Activated T-cell treated with anti-CD3 and anti-CD28 coated beads, Interleukin-2, amount 50 U/mL, for 24 hours (primary cell): ENCODE measurements around the gene PPM1H.

ENCODE experiments used
- DNase-seq: peaks from one replicate; pipeline ENCODE4 v3.0.0-alpha.2; 2020
- H3K27ac Mint-ChIP-seq: 2 replicates; pipeline ENCODE4 v1.8.0; 2020; ENCODE audit warnings: mild to moderate bottlenecking, mixed read lengths
- H3K27me3 Mint-ChIP-seq: 2 replicates; pipeline ENCODE4 v1.8.0; 2020; ENCODE audit warnings: mixed read lengths
- H3K36me3 Mint-ChIP-seq: 2 replicates; pipeline ENCODE4 v1.8.0; 2020; ENCODE audit warnings: low read depth, mixed read lengths
- H3K4me1 Mint-ChIP-seq: 2 replicates; pipeline ENCODE4 v1.8.0; 2020; ENCODE audit warnings: low read depth, mixed read lengths
- H3K4me3 Mint-ChIP-seq: 2 replicates; pipeline ENCODE4 v1.8.0; 2020; ENCODE audit warnings: mild to moderate bottlenecking, moderate library complexity, mixed read lengths
- H3K9me3 Mint-ChIP-seq: 2 replicates; pipeline ENCODE4 v1.8.0; 2020; ENCODE audit warnings: mixed read lengths

Gene PPM1H

DNA sequence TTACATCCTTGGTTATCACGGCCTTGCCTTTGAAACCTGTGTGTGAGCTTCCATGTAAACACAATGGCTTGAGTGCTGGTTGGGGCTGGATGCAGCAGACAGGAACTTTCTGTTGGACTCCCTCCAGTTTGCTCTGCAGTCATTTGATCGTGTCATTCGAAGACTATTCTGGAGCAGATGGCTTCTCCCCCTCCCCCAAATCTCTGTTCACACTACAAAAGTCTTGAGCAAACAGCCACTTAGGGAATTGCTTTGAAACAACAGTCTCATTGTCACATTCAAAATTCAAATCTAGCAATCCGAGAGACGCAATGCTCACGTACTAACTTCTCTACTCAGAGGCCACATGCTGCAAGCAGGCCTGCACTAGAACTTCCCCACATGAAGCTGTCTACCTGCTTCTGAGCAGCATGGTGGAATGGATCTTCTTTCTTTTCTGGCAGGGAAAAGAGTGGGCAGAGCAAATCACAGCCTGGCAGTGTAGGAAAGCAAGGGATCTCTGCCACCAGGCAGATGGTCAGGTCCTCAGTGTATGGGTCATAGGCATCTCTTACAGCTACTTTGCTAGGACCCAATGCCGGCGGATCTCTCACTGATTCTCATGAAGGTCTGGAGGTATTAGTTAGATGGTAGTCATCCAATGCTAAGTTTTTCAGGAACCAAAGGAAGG lies 214.2 kb downstream of the PPM1H start:
- Mint-ChIP-seq H3K27ac (no peak overlapping the region), H3K27me3 (no peaks in the 10 kb centered on the region), H3K4me1 (no peaks in the 10 kb centered on the region), H3K9me3 (no peaks in the 10 kb centered on the region), H3K36me3 (no peaks in the 10 kb centered on the region), H3K4me3 (no peak overlapping the region)
- DNase-seq, result no peak

DNA sequence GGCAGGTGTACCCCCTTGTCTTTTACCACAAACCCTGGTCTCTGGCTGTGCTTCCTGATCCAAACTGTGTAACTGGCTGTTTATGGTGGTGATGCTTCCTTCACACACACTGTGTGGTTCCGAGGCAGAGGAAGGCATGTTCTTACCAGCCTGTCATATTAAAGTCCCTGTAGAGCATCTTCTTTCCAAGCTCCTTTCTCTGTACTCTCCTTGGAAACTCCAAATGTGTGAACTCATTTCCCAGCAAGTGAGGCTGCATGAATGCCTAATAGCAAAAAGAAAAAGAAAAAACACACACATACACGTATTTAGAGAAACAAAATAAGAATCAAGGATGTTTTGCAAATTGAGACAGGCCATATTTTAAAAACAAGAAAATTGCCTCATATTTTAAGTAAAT lies 214.9 kb downstream of the PPM1H start:
- no peaks in the 10 kb centered on the region for H3K36me3 Mint-ChIP-seq
- no peaks in the 10 kb centered on the region for H3K9me3 Mint-ChIP-seq
- no peaks in the 10 kb centered on the region for H3K27me3 Mint-ChIP-seq
- DNase-seq, result no peak
- H3K27ac Mint-ChIP-seq, result no peak overlapping the region
- H3K4me1 Mint-ChIP-seq, result no peaks in the 10 kb centered on the region
- H3K4me3 Mint-ChIP-seq, result no peak overlapping the region

DNA sequence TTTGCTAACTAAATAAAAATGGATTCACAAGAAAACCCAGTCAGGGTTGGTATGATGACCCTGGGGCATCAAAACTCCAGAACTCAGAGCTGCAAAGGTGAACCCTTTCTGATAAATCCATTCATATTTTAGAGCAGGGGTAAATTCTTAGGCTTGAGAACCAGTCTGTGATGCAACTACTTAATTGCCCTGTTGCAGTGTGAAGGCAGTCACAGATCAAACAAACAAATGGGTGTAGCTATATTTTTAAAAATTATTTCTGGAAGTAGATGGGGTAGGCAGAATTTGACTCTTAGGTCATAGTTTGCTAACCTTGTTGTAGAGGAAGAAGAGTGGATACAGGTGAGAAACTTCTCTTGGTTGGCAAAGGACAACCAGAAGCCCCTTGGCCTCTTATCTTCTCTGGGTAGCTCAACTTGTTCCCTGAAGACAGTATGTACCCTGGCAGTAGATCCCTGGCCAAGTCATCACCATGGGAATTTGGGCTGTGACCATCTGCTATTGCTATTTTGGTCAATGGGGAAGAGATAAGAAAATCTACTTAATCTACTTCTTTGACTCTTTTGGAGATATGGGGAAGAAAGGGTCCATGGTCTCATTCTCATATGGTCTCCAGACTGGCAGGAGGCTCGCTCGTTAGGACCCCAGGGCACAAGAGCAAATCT lies 216.1 kb downstream of the PPM1H start:
- Mint-ChIP-seq H3K9me3 (no peaks in the 10 kb centered on the region), H3K27ac (no peak overlapping the region), H3K4me3 (no peak overlapping the region), H3K4me1 (no peaks in the 10 kb centered on the region), H3K36me3 (no peaks in the 10 kb centered on the region), H3K27me3 (no peaks in the 10 kb centered on the region)
- DNase-seq, result no peak

DNA sequence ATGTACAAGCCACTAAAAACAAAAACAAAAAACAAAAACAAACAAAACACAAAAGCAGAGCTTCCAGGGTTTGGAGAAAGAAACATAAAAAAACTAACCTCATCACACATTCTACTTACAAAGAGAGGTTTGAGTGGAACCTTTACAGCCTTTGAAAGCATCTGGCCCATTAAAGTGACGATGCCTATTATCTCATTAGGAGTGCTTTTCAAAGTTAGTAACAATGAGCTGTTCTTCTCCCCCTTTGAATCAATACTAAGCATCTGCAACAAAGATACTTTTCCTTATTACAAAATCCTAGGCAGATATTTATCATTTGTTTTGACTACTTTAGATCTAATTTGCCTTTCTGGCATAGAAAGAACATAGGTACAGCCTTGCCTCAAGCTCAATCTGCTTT lies 217.3 kb downstream of the PPM1H start:
- H3K4me1 Mint-ChIP-seq, result no peaks in the 10 kb centered on the region
- DNase-seq, result no peak
- H3K27me3 Mint-ChIP-seq, result no peaks in the 10 kb centered on the region
- H3K9me3 Mint-ChIP-seq, result no peaks in the 10 kb centered on the region
- no peaks in the 10 kb centered on the region for H3K36me3 Mint-ChIP-seq
- H3K27ac Mint-ChIP-seq, result no peak overlapping the region
- H3K4me3 Mint-ChIP-seq, result no peak overlapping the region

DNA sequence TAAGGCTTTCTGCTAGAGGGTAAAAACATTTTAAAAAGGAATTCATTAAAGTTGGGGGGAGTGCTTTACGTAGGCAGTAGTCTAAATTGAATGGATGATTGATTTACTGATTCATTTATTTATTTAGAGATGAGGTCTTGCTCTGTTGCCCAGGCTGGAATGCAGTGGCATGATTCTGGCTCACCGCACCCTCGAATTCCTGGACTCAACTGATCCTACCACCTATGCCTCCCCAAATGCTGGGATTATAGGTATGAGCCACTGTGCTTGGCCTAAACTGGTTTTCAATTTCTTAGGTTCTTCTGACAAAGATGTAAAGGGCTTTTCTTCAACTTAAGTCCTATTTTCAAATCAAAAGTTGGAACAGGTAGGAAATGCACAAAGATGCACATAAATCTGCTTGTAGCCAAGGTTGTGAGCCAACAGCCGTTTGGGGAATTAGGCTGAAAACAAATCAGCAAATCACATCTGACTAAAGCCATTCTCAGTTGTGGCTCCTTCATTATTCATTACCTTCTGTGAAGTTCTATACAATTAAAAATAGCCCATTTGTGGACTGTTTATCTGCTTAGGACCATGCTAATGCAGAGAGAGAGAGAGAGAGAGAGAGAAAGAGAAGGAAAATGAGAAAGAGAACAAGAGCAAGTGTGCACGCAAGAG lies 218.0 kb downstream of the PPM1H start:
- Mint-ChIP-seq H3K4me1 (no peaks in the 10 kb centered on the region), H3K36me3 (no peaks in the 10 kb centered on the region), H3K27me3 (no peaks in the 10 kb centered on the region), H3K4me3 (no peak overlapping the region), H3K27ac (no peak overlapping the region), H3K9me3 (no peaks in the 10 kb centered on the region)
- no peak for DNase-seq

DNA sequence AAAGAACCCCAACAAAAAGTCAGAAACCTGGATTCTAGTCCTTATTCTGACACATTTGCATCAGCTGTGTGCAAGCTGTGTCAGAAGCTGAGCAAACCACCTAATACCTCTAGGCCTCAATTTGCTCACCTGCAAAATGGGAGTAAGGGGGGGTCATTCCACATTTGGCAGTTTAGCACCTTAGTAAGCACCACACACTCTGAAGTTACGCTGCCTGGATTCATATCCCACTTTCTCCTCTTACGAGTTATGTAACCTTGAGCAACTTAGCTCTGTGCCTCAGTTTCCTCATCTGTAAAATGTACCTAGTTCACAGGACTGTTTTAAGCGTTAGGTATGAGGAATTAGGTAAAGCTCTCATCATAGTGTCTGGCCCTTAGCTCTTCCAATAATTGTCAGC lies 218.9 kb downstream of the PPM1H start:
- no peak overlapping the region for H3K4me3 Mint-ChIP-seq
- H3K9me3 Mint-ChIP-seq, result no peaks in the 10 kb centered on the region
- no peaks in the 10 kb centered on the region for H3K36me3 Mint-ChIP-seq
- no peaks in the 10 kb centered on the region for H3K4me1 Mint-ChIP-seq
- DNase-seq, result no peak
- H3K27ac Mint-ChIP-seq, result no peak overlapping the region
- H3K27me3 Mint-ChIP-seq, result no peaks in the 10 kb centered on the region

DNA sequence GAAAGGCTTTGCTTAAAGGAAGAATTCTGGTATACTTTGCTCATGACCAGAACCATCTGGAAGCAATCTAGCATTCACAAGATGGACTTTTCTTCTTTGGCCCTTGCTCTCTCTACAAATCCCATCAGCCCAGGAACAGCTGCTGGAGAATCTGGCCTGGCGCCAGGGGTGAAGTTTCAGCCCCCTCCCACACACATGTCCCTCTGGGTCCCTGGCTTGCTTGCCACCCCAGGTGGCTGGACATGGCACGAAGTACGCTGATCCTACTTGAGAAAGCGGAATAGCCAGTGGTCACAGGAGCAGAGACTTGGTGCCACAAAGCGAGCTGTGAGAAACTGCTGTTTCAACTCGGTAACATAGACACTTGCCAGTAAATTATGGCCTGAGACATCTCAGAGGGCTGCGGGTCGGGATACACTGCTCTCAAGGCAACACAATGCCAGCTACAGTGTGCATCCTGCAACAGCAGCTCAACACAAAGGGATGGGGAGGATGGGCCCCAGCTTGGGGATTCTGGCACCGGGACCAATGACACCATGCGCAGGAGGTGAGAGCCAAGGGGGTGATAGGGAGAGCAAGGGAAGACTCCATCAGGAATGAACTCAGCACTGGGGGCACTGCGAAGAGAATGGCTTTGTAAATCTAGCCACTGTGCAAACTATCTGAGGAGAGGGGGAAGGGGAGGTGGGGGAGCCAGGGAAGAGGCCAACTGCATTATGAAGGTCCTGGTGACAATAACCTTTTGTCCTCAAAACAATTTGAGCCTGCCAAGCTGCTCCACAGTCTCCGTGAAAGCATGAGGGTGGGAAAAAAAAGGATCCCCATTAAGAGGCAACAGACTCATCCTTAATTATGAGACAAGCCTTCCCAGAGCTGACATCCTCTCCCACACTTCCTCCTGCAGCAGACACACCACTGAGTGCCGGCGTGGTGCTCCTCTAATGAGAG lies 219.9 kb downstream of the PPM1H start:
- H3K27ac Mint-ChIP-seq, result no peak overlapping the region
- no peaks in the 10 kb centered on the region for H3K27me3 Mint-ChIP-seq
- no peaks in the 10 kb centered on the region for H3K9me3 Mint-ChIP-seq
- H3K4me1 Mint-ChIP-seq, result no peaks in the 10 kb centered on the region
- DNase-seq, result no peak
- H3K36me3 Mint-ChIP-seq, result no peaks in the 10 kb centered on the region
- H3K4me3 Mint-ChIP-seq, result no peak overlapping the region

DNA sequence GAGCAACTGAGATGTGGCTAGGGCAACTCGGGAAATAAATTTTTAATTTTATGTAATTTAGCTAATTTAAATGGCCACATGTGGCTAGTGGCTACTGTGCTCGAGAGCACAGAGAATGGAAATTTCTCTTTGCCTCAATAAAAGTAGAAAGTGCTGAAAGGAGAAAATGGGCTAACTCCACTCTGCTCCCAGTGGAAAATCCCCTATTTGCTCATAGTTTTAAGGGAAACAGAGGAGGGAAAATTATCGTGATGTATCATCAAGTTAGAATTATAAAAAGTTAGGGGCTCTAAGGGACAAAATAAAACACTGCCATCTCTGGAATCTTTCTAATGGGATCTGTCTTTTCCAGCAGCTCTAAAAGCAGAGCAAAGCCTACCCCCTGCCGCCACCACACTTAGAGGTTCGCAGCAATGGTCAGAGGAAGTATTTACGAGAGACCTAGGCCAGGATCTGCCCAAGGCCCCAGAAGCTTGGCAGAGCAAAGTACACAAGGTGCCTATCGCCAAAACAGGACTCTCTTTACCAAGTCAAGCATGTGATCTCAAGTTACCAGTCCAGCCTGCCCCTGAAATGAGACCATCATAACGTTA lies 220.7 kb downstream of the PPM1H start:
- DNase-seq, result no peak
- Mint-ChIP-seq H3K27ac (no peak overlapping the region), H3K4me1 (no peaks in the 10 kb centered on the region), H3K27me3 (no peaks in the 10 kb centered on the region), H3K4me3 (no peak overlapping the region), H3K9me3 (no peaks in the 10 kb centered on the region), H3K36me3 (no peaks in the 10 kb centered on the region)

DNA sequence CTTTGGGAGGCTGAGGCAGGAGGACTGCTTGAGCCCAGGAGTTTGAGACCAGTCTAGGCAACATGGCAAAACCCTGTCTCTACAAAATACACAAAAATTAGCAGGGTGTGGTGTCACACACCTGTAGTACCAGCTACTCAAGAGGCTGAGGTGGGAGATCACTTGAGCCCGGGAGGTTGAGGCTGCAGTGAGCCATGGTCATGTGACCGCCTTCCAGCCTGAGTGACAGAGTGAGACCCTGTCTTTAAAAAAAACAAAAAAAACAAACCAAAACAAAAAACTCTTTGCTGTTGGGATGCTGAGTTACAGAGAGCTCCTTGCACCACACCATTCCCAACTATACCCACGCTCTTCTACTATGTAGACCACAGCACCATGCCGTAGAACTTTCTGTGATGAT lies 221.2 kb downstream of the PPM1H start:
- DNase-seq, result no peak
- H3K27ac Mint-ChIP-seq, result no peak overlapping the region
- H3K4me1 Mint-ChIP-seq, result no peaks in the 10 kb centered on the region
- H3K36me3 Mint-ChIP-seq, result no peaks in the 10 kb centered on the region
- H3K27me3 Mint-ChIP-seq, result no peaks in the 10 kb centered on the region
- no peaks in the 10 kb centered on the region for H3K9me3 Mint-ChIP-seq
- no peak overlapping the region for H3K4me3 Mint-ChIP-seq

DNA sequence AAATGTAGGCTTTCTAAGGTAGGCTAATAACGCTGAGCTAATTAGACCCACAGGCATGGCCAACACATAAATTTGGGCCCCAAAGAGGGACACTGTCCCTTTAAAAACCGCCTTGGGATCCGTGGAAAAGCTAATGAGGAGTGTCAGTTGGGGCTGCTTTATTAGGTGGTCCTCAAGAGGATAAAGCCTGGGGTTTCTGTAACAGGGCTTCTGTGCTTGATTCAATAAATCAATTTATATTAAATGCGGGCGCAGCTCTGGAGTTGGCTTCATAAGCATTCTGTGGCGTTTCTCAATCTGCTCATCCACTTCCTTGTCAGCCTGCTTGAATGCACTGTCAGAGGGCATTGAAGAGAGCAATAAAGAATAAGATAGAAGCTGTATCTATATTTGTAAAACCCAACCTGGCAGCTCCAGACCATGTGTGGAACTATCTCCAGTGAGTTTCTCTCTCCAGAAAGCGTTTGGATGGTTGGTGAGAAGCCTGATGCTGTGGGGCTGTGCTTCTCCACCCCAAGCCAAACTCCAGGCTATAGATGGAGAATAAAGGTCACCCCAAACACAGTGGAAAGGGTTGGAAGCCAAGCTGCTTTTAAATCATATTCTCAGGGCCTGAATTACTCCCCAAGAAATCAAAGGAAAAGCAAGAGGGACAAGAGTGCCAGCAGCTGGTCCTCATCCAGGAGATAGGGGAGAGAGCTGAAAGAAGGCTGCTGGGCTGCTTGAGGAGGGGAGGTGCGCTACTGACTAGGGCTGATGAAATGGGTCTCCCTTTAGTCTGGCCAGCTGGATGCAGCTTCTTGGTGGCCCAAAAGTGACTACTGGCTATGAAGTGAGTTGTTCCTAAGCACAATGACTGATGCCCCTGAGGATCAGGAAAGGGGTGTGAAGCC lies 222.0 kb downstream of the PPM1H start:
- Mint-ChIP-seq H3K27ac (no peak overlapping the region), H3K9me3 (no peaks in the 10 kb centered on the region), H3K36me3 (no peaks in the 10 kb centered on the region), H3K4me3 (no peak overlapping the region), H3K27me3 (no peaks in the 10 kb centered on the region), H3K4me1 (no peaks in the 10 kb centered on the region)
- no peak for DNase-seq

DNA sequence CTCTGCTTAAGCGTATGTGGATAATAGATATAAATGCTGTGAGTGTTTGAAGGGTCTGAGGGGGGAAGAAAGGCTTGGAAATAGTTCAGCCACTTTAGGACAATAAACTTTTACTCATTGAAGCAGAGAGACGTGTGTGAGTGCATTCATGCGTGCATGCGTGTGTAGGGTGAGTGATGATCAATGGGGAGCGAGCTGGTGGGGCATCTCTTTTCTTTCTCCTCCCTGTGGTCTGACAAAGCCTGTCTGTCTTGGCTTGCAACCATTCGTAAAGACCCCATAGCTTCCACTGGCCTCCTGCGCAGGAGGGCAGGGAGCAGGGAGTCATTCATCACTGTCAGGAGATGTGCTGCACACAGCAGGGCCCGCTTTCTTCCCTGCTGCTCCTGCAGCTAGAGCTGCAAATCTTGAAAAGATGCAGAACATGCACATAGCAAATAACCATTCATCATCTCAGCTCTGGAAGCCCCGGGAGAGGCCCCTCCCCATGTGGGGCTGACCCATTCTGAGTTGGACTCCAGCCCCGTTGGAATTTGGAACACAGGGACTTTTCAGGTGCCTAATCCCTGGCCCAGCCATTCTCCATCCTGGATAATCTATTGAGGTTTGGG lies 223.2 kb downstream of the PPM1H start:
- Mint-ChIP-seq H3K27ac (no peak overlapping the region), H3K4me1 (no peaks in the 10 kb centered on the region), H3K9me3 (no peaks in the 10 kb centered on the region)

DNA sequence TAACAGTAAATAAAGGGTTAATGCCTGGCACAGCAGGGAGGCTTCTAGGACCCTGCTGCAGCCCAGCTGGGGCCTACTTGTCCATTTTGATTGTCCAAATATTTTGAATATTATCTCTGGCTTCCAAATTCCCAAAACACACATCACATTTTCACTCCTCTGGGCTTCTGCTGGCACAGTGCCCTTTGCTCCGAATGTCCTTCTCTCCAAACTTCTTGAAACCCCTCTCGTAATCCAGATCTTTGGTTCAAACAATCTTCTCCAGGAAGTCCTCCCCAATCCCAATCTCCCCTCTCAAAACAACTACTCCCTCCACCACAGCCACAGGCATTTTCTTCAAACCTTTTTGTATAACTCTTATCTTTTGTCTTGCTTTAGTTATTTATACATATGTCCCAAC lies 225.6 kb downstream of the PPM1H start:
- no peak overlapping the region for H3K27ac Mint-ChIP-seq

More for the DNA sequence above, 223.2 kb downstream of the PPM1H start:
- no peak for DNase-seq
- Mint-ChIP-seq H3K36me3 (no peaks in the 10 kb centered on the region), H3K4me3 (no peak overlapping the region), H3K27me3 (no peaks in the 10 kb centered on the region)

DNA sequence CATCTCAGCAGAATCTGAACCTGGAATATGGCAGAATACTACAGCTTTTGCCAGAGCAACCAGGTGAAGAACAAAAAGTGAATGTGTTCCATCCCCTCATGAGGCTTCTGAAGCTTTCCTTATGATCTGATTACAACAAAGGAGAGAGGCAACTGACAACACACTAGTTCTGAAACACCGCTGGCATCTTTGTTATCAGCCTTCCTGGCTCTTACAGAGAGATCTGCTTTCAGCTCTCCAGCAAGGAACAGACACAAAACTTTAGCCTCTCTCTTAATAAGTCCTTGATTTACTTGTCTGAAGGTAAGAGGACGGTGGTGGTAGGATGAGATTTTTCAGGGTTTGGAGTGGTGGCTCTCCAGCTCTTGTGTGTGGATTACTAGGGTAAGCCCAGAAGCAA lies 227.0 kb downstream of the PPM1H start:
- Mint-ChIP-seq H3K4me1 (no peaks in the 10 kb centered on the region), H3K4me3 (no peak overlapping the region), H3K27me3 (peaks cover 4% of the 10 kb centered on the region), H3K9me3 (no peaks in the 10 kb centered on the region), H3K27ac (no peak overlapping the region), H3K36me3 (no peaks in the 10 kb centered on the region)
- DNase-seq, result no peak

More for the DNA sequence above, 225.6 kb downstream of the PPM1H start:
- Mint-ChIP-seq H3K9me3 (no peaks in the 10 kb centered on the region), H3K4me1 (no peaks in the 10 kb centered on the region), H3K36me3 (no peaks in the 10 kb centered on the region), H3K4me3 (no peak overlapping the region), H3K27me3 (no peaks in the 10 kb centered on the region)
- no peak for DNase-seq
